Measurements from ENCODE around the gene SIAH1.

DNA sequence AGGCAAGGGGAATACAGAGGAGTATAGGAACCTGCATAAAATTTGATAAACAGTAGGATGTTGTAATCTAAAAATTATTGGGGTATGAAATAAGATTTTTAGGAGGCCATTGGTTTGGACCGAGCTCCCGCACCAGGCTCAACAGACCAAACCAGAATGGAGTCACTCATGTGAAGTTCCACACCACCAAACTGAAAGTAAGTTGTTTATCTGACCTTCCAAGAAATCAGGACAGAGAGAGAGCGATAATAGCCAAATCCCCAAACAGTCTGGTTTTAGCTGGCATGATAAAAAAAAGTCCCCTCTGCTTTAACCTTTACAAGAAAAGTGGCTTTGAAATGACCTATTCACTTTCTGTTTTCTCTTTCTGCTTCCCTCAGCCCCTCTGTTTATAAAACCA, 45.7 kb upstream of the SIAH1 start:
- TF ChIP-seq POLR2AphosphoS5 (IDR thresholded peaks at IDR 0.05; ENCODE audit: low read depth, low read length) (no peak), POLR2A (IDR thresholded peaks at IDR 0.05; ENCODE audit: borderline replicate concordance, extremely low read depth, insufficient read depth, insufficient read length) (no peak)
- TF ChIP-seq, protein P1, sequence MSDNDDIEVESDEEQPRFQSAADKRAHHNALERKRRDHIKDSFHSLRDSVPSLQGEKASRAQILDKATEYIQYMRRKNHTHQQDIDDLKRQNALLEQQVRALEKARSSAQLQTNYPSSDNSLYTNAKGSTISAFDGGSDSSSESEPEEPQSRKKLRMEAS (IDR thresholded peaks at IDR 0.05), result no peak
